Hematopoietic multipotent progenitor cell (in vitro differentiated cells): ENCODE results near the gene ABCA5. TPM values are rescaled to one million over a fixed set of nuclear protein-coding genes. Genes with fewer than 3 reads are reported as not detected.

ENCODE experiments used
- DNase-seq, 3 donors: peaks; one replicate each; pipeline ENCODE4 v3.0.0-alpha.2; 2011 to 2015; ENCODE audit warnings: low read depth in 2 of 3, low spot score in 2 of 3
- total RNA-seq: library from RNA; depleted of rRNA; stranded (reverse); fragments of >200 nt; gene quantifications from one replicate; pipeline ENCODE4 v1.2.3, GENCODE V29; 2012

Gene ABCA5, protein sequence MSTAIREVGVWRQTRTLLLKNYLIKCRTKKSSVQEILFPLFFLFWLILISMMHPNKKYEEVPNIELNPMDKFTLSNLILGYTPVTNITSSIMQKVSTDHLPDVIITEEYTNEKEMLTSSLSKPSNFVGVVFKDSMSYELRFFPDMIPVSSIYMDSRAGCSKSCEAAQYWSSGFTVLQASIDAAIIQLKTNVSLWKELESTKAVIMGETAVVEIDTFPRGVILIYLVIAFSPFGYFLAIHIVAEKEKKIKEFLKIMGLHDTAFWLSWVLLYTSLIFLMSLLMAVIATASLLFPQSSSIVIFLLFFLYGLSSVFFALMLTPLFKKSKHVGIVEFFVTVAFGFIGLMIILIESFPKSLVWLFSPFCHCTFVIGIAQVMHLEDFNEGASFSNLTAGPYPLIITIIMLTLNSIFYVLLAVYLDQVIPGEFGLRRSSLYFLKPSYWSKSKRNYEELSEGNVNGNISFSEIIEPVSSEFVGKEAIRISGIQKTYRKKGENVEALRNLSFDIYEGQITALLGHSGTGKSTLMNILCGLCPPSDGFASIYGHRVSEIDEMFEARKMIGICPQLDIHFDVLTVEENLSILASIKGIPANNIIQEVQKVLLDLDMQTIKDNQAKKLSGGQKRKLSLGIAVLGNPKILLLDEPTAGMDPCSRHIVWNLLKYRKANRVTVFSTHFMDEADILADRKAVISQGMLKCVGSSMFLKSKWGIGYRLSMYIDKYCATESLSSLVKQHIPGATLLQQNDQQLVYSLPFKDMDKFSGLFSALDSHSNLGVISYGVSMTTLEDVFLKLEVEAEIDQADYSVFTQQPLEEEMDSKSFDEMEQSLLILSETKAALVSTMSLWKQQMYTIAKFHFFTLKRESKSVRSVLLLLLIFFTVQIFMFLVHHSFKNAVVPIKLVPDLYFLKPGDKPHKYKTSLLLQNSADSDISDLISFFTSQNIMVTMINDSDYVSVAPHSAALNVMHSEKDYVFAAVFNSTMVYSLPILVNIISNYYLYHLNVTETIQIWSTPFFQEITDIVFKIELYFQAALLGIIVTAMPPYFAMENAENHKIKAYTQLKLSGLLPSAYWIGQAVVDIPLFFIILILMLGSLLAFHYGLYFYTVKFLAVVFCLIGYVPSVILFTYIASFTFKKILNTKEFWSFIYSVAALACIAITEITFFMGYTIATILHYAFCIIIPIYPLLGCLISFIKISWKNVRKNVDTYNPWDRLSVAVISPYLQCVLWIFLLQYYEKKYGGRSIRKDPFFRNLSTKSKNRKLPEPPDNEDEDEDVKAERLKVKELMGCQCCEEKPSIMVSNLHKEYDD (N-terminal part only)
- total RNA-seq: 9.2 TPM

DNA sequence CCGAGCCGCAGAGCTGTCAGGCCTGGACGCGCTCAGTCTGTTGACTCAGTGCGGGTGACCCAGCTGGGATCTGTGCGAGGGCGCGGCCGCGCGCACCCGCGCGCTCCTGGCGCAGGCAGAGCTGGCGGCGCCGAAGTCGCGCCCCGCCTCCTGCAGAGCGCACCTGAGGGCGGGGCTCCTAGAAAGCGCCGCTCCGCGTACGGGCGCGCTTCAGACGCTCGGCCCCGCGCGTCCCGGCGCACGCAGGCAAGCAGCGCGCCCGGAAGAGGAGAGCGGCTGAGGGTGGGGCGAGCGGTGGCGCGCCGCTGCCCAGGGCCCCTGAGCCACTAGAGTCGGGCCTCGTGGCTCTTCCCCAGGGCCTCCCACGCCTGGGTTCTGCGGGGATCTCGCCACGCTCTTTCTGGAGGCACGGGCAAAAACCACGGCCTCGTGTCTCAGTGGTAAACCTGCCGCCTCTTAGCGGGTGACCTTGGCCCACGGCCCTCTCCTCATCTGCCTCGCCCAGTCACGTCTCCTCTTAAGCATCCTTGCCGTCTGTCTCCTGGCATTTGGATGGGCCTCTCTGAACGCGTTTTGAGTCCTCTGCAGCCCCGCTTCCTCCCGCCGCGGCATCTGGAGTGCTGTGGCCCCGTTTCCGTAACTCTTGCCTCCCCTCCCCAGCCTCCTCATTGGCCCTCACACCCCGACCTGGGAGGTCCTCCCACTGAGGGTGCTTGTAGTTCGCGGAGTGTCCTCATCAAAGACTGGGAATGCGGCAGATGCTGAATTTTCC, at the start of gene ABCA5:
ABCA5 (minus strand) TSS at position 74 of the 772 bp plus-strand sequence. CDS start 12,718 bp downstream, outside the sequence.
- DNase-seq: peak; percentile 84 to 94 (median 94)

DNA sequence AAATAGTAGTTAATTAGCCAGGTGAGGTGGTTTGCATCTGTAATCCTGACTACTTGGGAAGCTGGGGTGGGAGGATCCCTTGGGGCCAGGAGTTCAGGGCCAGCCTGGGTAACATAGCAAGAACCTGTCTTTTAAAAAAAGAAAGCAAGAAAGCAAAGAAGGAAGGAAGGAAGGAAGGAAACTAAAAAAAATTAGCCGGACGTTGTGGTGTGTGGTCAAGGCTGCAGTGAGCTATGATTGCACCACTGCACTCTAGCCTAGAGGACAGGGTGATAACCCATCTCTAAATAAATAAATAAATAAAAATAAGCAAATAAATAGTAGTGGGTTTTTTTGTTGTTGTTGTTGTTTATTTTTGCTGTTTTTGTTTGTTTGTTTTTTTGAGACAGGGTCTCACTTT, 48.3 kb upstream of the ABCA5 start:
- peak in 1 of 3 donors; percentile 4 for DNase-seq

DNA sequence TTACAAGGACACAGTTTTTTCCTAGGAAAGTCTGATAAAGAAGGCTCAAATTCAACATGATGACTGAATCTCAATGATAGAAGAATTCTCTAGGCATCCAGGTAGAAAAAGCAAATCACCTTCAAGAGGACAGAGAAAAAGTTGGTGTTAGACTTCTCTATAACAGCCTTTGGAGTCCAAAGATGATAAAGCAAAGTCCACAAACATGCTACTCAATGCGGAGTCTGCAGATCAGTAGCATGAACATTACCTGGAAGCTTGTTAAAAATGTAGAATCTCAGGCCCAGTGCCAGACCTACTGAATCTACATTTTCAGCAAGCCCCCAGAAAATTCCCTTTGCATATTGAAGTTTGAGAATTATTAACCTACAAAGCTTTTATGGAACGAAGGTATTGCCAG, 46.1 kb upstream of the ABCA5 start:
- no peak for DNase-seq

DNA sequence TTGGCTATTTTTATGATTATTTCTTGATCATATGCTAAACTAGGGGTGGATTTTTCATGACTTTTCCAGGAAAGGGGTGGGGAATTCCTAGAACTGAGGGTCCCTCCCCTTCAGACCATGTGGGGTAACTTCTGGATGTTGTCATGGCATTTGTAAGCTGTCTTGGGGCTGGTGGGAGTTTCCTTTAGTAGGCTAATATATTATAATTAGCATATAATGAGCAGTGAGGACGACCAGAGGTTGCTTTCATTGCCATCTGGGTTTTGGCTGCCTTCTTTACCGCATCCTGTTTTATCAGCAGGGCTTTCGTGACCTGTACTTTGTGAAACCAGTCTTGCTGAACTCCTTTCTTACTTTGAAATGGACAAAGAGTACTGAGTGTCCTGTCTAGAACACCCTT, 40.4 kb upstream of the ABCA5 start:
- DNase-seq: no peak

DNA sequence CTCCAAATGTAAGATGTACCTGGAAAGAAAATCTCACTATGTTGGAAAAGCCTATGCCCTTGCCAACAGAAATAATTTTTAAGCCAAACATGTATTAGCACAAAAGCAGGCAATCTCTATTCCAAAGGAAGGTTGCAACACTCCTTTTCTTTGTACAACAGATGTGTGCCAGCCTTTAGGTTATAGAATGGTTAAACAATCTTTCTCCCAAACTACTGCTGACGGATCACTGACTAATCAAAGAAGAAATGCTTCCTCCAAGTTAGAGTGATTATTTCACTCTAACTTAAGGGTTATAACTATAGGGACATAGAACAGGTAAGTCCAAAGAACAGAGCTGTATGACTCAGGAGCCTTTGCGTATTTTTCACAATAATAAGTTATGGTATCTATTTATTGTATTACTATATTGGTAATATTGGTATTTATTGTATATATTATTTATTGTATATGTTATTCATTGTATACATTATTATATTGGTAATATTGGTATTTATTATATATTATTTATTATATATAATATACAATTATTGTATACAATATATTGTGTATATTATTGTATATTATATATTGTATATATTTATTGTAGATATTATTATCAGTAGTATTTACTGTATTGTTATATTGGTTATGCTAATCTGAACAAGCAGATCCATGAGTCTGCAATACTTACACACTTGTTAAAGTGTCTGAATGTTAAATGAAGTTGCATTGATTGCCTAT, 36.7 kb upstream of the ABCA5 start:
- no peak for DNase-seq

DNA sequence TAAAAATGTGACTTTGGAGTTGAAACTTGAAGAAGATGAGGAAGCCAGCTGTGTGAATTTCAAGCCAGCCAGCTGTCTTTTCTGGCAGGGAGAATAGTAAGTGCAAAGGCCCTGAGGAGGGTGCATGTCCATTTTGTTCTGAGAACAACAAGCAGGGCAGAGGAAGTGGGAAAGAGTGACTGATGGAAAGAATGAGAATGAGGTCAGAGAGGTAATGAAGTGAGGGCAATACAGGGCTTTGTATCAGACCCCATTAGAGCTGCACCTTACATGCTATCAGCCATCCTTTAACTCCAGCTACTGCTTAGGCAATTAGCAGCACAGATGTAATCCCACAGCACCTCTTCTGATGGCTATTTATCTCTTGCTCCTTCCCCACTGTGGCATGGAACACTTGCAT, 34.2 kb upstream of the ABCA5 start:
- no peak for DNase-seq

DNA sequence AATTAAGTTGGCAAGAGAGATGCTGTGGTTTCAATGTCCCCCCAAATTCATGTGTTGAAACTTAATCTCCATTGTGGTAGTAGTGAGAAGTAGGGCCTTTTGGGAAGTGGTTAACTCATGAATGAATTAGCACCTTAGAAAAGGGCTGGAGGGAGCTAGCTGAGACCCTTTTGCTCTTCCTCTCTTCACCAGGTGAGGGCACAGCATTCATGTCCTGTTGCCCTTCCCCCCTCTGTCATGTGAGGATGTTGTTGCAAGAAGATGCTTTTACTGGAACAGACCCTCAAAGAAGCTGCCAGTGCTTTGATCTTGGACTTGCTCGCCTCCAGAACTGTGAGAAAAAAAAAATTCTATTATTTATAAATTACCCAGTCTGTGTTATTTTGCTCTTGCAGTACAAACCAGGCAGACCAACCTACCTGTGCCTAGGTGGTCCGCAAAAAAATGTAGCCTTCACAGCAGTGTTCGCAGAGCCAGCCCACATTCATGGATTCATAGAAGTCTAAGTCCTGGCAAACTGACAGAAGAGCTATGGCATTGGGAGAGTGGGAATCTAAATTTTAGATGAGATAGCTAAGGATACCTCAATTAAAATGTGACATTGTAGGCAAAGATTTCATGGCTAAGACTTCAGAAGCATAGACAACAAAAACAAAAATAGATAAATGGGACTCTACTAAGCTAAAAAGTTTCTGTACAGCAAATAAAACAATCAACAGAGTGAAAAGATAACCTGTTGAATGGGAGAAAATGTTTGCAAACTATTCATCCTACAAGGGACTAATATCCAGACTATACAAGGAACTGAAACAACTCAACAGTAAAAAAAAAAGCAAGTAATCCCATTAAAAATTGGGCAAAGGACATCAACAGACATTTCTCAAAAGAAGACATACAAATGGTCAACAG, 32.0 kb upstream of the ABCA5 start:
- DNase-seq: peak in 2 of 3 donors; percentile 13 to 34

DNA sequence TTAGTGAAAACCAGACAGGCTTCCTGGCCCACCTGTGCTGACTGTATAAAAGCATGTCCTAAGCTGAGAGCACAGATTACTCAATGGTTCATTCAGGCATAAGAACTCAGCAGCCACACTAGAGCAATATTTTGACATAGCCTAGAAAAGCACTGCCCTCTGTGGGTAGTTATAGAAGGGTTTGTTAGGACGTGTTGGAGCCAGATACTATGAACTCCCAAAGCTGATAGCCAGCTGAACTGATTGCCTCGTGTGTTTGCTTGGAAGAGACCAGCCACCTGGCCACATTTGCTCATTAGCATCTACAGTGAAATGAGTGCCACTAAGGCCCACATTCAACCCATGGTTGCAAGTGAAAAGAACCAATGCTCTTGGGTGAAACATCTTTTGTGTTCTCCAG, 30.8 kb upstream of the ABCA5 start:
- no peak for DNase-seq

DNA sequence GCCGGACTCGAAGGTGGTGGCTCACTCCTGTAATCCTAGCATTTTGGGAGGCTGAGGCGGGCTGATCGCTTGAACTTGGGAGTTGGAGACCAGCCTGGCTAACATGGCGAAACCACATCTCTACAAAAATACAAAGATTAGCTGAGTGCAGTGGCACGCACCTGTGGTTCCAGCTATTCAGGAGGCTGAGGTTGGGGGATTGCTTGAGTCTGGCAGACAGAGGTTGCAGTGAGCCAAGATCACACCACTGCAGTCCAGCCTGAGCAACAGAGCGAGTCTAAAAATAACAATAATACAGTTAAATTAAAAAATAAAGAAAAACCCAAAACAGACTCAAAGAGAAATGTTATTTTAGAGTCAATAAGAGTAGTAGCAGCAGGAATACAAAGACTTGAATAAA, 29.7 kb upstream of the ABCA5 start:
- DNase-seq: no peak

DNA sequence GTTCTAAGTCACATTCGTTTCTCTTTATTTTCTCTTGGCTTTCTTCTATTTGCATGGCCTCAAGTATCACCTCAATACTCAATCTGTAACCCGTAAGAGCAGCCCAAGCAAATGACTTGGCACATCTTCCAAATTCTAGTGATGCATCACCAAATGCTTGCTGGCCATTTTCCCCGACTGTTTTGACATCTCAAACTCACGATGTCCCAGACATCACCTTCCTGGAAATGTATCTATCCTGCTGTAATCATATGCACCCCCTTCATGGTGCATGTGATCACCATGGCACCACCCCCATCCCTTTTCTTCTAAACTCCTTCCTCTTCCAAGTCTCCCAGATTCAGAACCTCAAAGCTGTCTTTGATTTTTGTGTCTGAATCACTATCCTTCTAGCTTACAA, 24.0 kb upstream of the ABCA5 start:
- no peak for DNase-seq

DNA sequence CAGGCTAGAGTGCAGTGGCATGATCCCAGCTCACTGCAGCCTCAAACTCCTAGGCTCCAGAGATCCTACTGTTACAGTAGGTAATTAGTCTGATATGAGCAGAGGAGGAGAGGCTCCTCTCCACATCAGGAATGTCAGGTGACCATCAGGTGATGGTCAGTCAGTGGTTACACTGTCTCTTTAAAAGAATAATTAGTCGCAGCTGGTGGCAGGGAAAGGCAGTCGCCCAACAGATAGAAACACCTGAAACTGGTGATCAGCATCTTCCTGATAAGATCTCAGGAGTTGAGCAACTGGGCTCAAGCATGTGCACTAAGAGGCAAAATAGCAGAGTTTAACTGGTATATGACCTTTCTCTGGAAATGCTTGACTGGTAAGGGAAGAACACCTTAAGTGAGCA, 21.5 kb upstream of the ABCA5 start:
- DNase-seq: no peak

DNA sequence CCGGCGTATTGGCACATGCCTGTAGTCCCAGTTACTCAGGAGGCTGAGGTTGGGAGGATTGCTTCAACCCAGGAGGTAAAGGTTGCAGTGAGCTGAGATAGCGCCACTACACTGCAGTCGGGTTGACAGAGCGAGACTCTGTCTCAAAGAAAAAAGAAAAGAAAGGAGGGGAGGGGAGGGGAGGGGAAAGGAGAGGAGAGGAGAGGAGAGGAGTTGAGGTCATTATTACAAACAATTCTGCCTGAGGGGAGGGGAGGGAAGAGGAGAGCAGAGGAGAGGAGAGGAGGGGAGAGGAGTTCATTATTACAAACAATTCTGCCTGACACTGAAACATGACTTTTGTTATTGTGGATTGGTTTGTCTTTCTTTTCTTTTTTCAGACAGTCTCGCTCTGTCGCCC, 19.8 kb upstream of the ABCA5 start:
- no peak for DNase-seq

DNA sequence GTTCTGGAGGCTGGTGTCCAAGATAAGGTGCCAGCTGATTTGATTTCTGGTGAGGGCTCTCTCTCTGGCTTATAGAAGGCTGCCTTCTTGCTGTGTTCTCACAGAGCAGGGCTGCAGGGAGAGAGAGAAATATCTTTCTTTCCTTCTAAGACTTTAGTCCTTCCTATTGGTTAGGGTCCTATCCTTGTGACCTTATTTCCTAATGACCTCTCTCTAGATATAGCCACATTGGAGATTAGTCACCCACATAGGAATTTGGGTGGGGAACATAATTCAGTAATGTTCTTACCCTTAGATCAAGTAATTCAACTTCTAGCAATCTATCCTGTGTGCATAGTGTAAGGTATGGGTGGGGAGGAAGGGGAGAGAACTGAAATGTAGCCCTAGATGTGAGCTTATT, 18.0 kb upstream of the ABCA5 start:
- DNase-seq: no peak

DNA sequence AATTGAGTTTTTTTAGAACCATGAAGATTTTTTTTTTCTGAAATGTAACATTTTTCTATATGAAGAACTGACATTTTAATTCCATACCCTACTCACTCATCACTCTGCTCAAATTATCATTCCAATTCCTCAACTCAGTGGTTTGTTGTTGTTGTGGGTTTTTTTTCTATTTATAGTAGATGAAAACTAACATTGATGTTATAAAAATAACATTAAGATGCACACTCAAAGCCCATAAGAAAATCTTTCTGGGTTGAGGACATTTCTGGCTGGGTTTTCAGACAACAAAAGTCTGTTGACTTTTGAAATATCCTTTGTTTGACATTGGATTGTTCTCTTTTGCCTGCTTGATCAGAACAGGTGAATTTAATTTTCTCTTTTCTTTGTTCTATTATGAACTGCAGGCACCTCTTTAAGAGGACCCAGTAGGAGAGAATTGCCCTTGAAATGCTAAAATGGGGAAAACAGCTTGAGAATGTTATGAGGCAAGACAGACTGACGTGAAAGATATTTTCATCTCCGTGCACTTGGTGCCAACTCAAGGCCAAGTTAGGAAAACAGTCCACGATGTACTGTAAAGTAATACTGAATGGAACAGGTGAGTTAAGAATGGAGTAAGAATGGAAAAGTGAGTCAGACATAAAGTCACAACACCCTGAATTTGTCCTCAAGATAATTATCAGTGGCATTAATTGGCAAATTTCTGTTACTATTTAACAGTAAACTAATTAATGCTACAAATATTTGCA, 16.1 kb upstream of the ABCA5 start:
- DNase-seq: no peak

DNA sequence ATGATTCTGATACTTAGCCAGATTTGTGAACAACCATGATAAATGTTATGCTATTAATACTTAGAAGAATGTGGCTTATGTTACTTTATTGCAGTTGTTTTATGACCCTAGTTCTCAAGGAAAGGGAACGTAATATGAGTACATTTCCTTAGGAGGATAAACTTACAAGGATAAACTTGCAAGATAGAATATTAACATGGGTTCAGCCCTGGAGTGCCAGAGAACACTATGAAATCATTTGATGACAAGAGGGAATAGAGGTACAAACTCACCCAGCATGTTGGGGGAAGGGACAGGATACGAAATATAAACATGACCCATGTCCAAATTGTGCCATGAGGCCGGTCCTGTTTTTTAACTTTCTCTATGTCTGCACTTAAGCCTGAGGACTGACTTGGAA, 13.0 kb upstream of the ABCA5 start:
- no peak for DNase-seq

DNA sequence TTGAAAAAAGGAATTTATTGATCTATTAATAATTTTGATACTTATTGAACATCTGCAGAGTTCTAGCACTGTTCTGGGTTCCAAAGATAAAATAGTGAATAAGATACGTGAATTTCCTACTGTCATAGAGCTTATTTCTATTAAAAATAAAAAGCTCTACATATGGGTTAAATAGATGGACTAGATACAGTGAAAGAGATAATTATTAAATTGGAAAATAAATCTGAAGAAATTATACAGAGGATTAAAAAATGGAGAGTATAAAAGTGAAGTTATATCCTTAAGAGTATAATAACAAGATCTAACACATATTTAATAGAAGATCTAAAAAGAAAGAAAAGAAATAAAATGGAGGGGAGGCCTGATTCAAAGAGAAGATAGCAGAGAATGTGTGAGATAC, 10.1 kb upstream of the ABCA5 start:
- no peak for DNase-seq

DNA sequence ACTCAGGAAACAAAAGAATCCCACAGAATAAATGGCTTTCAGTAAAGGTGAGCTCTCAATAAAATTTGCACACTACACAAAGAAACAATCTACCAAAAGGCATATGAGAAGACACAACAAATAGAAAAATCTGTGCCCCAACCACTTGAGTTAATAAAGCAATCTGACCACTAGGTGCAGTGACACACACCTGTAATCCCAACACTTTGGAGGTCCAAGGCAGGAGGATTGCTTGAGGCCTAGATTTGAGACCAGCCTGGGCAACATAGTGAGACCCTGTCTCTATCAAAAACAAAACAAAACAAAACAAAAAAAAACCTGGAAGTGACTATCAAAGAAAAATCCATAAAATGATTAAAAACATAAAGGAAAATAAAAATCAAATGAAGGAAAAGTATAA, 9.6 kb upstream of the ABCA5 start:
- no peak for DNase-seq

DNA sequence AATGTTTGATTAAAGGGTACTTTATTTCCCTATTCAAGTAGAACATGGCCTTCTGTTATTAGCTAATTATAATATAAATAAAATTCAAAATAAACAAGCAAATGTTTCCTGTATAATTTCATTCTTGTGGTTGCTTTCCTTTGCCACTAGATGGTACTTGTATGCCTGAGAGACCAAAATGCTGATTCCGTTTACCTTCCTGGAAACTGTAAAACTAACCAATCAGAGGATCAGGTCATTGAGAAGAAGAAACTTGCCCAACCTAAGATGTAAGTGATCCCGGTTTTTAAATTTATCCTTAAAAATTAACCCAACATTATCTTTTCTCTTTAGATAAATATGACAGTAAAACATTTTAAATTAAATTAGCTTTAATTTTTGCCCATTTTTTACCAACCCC, 8.1 kb upstream of the ABCA5 start:
- DNase-seq: peak in 2 of 3 donors; percentile 22 to 45
